Ovary (tissue), 3 donors: ENCODE results near the gene PLCB1.

Source experiments
- EP300 ChIP-seq: sonication (generic); formaldehyde crosslinking; IDR thresholded peaks from one replicate; pipeline ENCODE4 v1.6.1; 2017; ENCODE audit warnings: antibody characterized with exemption
- TF ChIP-seq, protein P1 (sequence below), 3 donors: fragments of 450-650 bp in 2 of 3; fragments of 200-600 bp in 1 of 3; IDR thresholded peaks; one replicate each; pipeline versions ENCODE4 v1.5.1 to v1.8.0; 2016 to 2022; ENCODE audit warnings: antibody characterized with exemption in 3 of 3, mild to moderate bottlenecking in 1 of 3
- donor health status: DM: no; HTN: no; CAD: no.

DNA sequence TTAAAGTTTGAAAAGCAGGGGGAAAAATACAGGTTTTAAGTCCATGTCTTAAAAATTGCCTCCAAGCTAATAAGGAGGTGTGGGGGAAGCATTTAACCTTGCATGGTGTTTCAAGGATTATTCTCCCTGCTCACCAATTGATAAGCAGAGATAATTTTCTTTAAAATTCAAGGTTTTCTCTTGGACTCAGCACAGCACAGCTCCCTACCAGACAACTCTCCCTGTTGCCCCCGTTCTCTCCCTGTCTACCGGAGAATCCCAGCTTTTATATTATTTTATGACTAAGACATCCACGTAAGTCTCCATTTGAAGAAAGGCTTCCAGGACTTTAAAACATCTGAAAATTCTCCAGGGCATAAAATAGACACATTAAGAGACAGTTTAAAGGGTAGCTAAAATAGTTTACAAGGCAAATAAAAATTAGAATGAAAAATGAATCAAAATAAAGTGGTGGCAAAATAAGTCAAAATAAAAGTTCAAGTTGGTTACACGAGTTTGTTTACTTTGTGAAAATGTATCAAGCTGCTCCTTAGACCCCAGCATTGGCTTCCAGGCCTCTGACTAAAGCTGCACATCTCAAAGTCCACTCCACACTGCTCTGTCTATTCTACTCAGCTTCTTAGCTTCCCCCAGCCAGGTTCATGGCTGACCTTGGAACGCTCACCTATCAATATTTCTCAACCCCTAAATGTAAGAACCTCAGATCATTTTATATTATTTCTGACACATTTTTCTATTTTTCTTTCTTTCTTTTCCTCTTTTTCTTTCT, 748.2 kb downstream of the PLCB1 start:
- TF ChIP-seq, protein P1, sequence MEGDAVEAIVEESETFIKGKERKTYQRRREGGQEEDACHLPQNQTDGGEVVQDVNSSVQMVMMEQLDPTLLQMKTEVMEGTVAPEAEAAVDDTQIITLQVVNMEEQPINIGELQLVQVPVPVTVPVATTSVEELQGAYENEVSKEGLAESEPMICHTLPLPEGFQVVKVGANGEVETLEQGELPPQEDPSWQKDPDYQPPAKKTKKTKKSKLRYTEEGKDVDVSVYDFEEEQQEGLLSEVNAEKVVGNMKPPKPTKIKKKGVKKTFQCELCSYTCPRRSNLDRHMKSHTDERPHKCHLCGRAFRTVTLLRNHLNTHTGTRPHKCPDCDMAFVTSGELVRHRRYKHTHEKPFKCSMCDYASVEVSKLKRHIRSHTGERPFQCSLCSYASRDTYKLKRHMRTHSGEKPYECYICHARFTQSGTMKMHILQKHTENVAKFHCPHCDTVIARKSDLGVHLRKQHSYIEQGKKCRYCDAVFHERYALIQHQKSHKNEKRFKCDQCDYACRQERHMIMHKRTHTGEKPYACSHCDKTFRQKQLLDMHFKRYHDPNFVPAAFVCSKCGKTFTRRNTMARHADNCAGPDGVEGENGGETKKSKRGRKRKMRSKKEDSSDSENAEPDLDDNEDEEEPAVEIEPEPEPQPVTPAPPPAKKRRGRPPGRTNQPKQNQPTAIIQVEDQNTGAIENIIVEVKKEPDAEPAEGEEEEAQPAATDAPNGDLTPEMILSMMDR (IDR thresholded peaks at IDR 0.05), result no peak
- TF ChIP-seq EP300, result no peak
